Forelimb muscle (tissue), 1 donor: ENCODE results near the gene UQCC2. TPM values are rescaled to one million over a fixed set of nuclear protein-coding genes. Genes with fewer than 3 reads are reported as not detected.

Source experiments
- DNase-seq: peaks from one replicate; pipeline ENCODE4 v3.0.0-alpha.2; 2013; ENCODE audit warnings: low read depth
- polyA plus RNA-seq: library from polyadenylated mRNA; unstranded; fragments of 120-200 nt; gene quantifications from one replicate; pipeline ENCODE4 v1.2.1, GENCODE V29; 2013; ENCODE audit not compliant: insufficient read length

UQCC2 gene
- polyA plus RNA-seq, 1 donor: 77.2 TPM

DNA sequence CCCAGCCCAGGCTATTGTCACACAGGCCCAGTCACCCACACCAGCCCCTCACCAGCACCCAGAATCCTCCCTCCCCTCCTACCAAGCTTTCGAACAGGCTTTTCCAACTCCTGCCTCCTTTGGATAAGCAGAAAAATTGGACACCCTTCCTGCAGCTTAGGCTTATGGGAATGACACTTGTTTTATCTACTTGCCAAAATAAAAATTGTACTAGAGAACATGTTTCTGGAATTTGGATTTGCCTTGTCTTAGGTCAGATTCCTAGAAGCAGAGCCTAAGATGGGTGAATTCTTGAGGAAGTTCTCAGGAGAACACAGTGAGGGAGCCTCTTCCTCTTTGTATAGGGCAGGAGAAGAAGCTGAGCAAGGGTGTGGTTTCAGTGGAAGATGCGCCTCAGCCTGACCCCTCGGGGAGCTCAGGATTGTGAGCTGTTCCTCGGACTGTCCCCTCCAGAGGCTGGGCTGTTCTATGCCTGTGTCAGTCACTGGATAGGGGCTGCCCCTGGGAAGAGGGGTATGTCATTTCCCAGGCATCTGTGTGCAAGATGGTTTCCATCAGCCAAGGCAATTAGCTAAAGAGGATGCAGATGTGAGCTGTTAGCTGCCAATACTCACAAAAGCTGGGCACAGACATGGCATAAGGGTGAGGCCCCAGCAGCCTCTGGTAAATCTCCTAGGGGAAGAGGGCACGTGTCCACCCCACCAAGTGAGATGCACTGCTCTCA lies 56.5 kb downstream of the UQCC2 start:
- DNase-seq: no peak

DNA sequence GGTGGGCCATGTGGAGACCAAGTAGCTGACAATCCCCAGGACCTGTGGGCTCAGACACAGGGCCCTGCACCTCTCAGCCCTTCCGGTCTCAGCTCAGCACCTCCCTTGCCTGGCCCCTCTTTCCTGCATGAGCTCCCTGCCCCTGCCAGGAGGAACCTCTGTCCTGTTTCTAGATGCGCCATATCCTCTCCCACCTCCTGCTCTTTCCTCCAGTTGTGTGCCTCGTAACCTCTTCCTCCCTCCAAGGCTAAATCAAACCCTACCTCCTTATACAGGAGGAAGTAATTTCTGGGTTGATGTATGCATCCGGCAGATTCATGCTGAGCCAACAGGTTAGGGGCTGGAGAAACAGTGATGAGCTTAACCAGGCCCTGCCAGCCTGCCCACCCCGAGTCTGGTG lies 59.5 kb downstream of the UQCC2 start:
- no peak for DNase-seq

DNA sequence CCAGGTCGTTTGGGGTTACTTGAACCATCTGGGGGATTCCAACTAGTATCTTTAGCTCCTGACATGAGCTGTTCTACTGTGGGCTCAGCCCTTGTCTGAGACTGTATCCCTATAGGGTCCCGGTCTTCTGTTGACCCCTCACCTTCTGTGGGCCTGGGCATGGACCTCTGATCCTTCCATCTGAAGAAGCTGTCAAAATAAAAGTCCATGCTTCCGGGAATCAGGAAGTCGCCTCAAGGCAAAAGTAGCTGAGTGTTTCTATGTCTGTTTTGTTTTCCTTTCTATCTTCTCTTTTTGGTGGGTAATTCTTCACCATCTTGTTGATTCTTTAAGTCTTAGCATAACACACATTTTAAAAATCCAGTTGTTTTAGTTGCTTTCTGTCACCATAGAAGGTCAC lies 60.1 kb downstream of the UQCC2 start:
- DNase-seq: no peak

Other genes with a start within 250 kb of the UQCC2 start
- 17.9 TPM for gene BAK1, start 131.4 kb downstream of the UQCC2 start, polyA plus RNA-seq
- 6.8 TPM for gene ITPR3, start 90.4 kb downstream of the UQCC2 start, polyA plus RNA-seq
- gene IP6K3, start 35.2 kb upstream of the UQCC2 start, polyA plus RNA-seq: 33.1 TPM
- 33.2 TPM for gene LEMD2, start 77.4 kb upstream of the UQCC2 start, polyA plus RNA-seq
- gene MLN, start 92.3 kb upstream of the UQCC2 start, polyA plus RNA-seq: not detected